Body of pancreas (tissue), 4 donors: ENCODE results near the gene MCTP1. TPM values are rescaled to one million over a fixed set of nuclear protein-coding genes. Genes with fewer than 3 reads are reported as not detected.

Experiments
- ATAC-seq: fragments of 150-250 bp; one replicate; pipeline ENCODE4 v1.9.1; 2016
- DNase-seq, 4 donors: peaks; one replicate each; pipeline ENCODE4 v3.0.0-alpha.2; 2019
- H3K27ac ChIP-seq, 4 donors: fragments of 200-600 bp; sonication (generic); 1 replicate in 3 of 4; 2 replicates in 1 of 4; pipeline versions ENCODE4 v1.5.1 to v1.6.1; 2016 to 2019; ENCODE audit warnings: mild to moderate bottlenecking in 1 of 4, mixed read lengths in 1 of 4, moderate library complexity in 1 of 4
- H3K27me3 ChIP-seq, 2 donors: fragments of 200-600 bp; sonication (generic); one replicate each; pipeline ENCODE4 v1.6.0; 2016; ENCODE audit warnings: mild to moderate bottlenecking in 1 of 2
- H3K36me3 ChIP-seq, 2 donors: fragments of 200-600 bp; sonication (generic); replicated peaks in 1 of 2; 2 replicates each; pipeline ENCODE4 v1.5.1; 2016; ENCODE audit warnings: low read depth in 2 of 2; ENCODE audit not compliant: insufficient read depth in 1 of 2
- H3K4me1 ChIP-seq: fragments of 200-600 bp; sonication (generic); one replicate; pipeline ENCODE4 v1.6.0; 2016
- H3K4me3 ChIP-seq, 2 donors: fragments of 200-600 bp; sonication (generic); 1 replicate in 1 of 2; 2 replicates in 1 of 2; pipeline ENCODE4 v1.5.1; 2016 to 2019
- H3K9me3 ChIP-seq, 3 donors: fragments of 200-600 bp; sonication (generic); 1 replicate in 2 of 3; 2 replicates in 1 of 3; pipeline ENCODE4 v1.5.1; 2016
- CTCF ChIP-seq, 7 experiments: fragments of 450-650 bp in 4 of 7; fragments of 200-600 bp in 3 of 7; sonication (generic) in 3 of 7; IDR thresholded peaks; one replicate each; pipeline ENCODE4 v1.5.1; 2016 to 2019; ENCODE audit warnings: antibody characterized with exemption in 7 of 7
- POLR2A ChIP-seq, 3 donors: fragments of 450-650 bp; IDR thresholded peaks; one replicate each; pipeline ENCODE4 v1.6.1; 2016; ENCODE audit warnings: antibody characterized with exemption in 3 of 3, mild to moderate bottlenecking in 2 of 3
- WGBS, 2 donors: methylation state at CpG; one replicate each; pipeline ENCODE4 v1.1.5; 2017; 5-methylcytosine and 5-hydroxymethylcytosine counted together
- intact Hi-C: fragments of 100-400 bp; cut with DNase I; formaldehyde crosslinking; loops from one replicate; pipeline ENCODE4 v1.15.1; 2023
- total RNA-seq, 2 donors: library from RNA; depleted of rRNA; stranded (reverse); fragments of >200 nt; gene quantifications; one replicate each; pipeline ENCODE4 v1.1.0, GENCODE V29; 2016

Gene MCTP1
- total RNA-seq, 2 donors from 2014 or later: 3.6 to 8.8 TPM

DNA sequence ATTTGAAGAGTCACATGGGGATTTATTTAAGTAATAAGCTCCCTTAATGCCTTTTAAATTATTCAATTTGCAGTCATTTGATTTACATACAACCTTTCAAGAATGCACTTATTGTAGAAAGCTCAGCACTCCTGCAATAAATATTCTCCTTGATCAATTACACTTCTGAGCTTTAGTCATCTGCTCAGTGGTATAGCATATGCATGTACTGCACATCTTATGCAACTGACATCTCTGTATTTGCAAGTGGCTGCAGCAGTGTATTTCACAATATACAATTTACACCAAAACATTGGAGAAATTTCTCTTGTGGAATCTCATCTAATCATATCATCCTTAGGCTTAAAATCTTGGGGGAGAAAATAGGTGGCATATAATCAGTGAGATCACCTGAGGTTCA, 340.7 kb downstream of the MCTP1 start:
- Histone ChIP-seq H3K36me3 (no peaks in the 10 kb centered on the region), H3K9me3 (no peaks in the 10 kb centered on the region), H3K4me1 (no peaks in the 10 kb centered on the region), H3K4me3 (no peak overlapping the region), H3K27ac (no peak overlapping the region), H3K27me3 (no peaks in the 10 kb centered on the region)
- intact Hi-C loops: no loop called here
- TF ChIP-seq CTCF (IDR thresholded peaks at IDR 0.05) (no peak), POLR2A (IDR thresholded peaks at IDR 0.05) (no peak)
- DNase-seq: no peak
- ATAC-seq: no peak

- intact Hi-C loops: no loop called here
- Histone ChIP-seq H3K27ac (no peak overlapping the region), H3K4me3 (no peak overlapping the region), H3K9me3 (no peaks in the 10 kb centered on the region), H3K4me1 (no peaks in the 10 kb centered on the region), H3K27me3 (no peaks in the 10 kb centered on the region), H3K36me3 (no peaks in the 10 kb centered on the region)
- no peak for ATAC-seq
- TF ChIP-seq CTCF (IDR thresholded peaks at IDR 0.05) (no peak), POLR2A (IDR thresholded peaks at IDR 0.05) (no peak)
- 60 to 72% methylated on average over 1 of the region's 1 CpG for WGBS, 2 donors
- no peak for DNase-seq
Measured at GRCh38 chr5:94941122-94941755, 343.7 kb downstream of the MCTP1 start.

DNA sequence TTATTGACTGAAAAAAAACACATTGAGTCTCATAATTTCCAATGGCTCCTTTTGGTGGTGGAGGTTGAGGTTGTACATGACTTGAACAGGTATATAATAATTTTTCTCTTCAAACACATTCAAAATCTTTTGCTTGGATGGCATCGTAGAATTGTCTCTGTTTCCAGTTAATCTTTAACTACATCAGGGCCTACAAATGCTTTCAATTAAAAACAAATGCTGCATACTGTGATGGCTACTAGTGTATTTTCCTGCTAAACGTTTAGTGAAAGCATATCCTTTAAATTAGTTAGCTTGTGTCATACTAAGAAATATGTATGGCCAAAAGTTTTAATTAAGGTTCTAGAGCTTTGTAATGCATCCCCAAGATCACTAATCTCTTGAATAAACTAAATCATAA, 352.6 kb downstream of the MCTP1 start:
- no peaks in the 10 kb centered on the region for H3K27me3 ChIP-seq
- H3K9me3 ChIP-seq: no peaks in the 10 kb centered on the region
- H3K36me3 ChIP-seq: no peaks in the 10 kb centered on the region
- ATAC-seq: no peak
- DNase-seq: no peak
- H3K27ac ChIP-seq: no peak overlapping the region
- TF ChIP-seq POLR2A (IDR thresholded peaks at IDR 0.05) (no peak), CTCF (IDR thresholded peaks at IDR 0.05) (no peak)
- intact Hi-C loops: no loop called here
- 7 to 22% methylated on average over 2 of the region's 2 CpGs for WGBS, 2 donors
- no peaks in the 10 kb centered on the region for H3K4me1 ChIP-seq
- H3K4me3 ChIP-seq: no peak overlapping the region

- no peak overlapping the region for H3K27ac ChIP-seq
- H3K4me1 ChIP-seq: no peaks in the 10 kb centered on the region
- no peak for DNase-seq
- ATAC-seq: no peak
- no peak overlapping the region for H3K4me3 ChIP-seq
- no peaks in the 10 kb centered on the region for H3K27me3 ChIP-seq
- 68 to 70% methylated on average over 6 of the region's 6 CpGs for WGBS, 2 donors
- intact Hi-C loops: no loop called here
- no peaks in the 10 kb centered on the region for H3K36me3 ChIP-seq
- TF ChIP-seq CTCF (IDR thresholded peaks at IDR 0.05) (no peak), POLR2A (IDR thresholded peaks at IDR 0.05) (no peak)
- no peaks in the 10 kb centered on the region for H3K9me3 ChIP-seq
Measured at GRCh38 chr5:94928891-94929290, 356.0 kb downstream of the MCTP1 start.

GRCh38 chr5:94920570-94920969, 364.3 kb downstream of the MCTP1 start:
- Histone ChIP-seq H3K27ac (no peak overlapping the region), H3K4me3 (no peak overlapping the region), H3K27me3 (no peaks in the 10 kb centered on the region), H3K9me3 (no peaks in the 10 kb centered on the region), H3K36me3 (no peaks in the 10 kb centered on the region), H3K4me1 (no peaks in the 10 kb centered on the region)
- intact Hi-C loops: no loop called here
- TF ChIP-seq CTCF (IDR thresholded peaks at IDR 0.05) (no peak), POLR2A (IDR thresholded peaks at IDR 0.05) (no peak)
- ATAC-seq (no peak), DNase-seq (no peak)
- WGBS, 2 donors: 84 to 86% methylated on average over 14 of the region's 14 CpGs
